Muscle layer of colon (tissue), 2 donors: ENCODE results near the gene CAPN10.
"Not testable (repeated sequence)": the region's sequence is repeated elsewhere in the genome, so short reads cannot be mapped to it uniquely, and the experiment has no call there.

ENCODE experiments used
- H3K27ac ChIP-seq: one replicate; pipeline ENCODE4 v1.7.0; 2013; ENCODE audit warnings: low read depth, mild to moderate bottlenecking, low read length, moderate library complexity
- H3K27me3 ChIP-seq, 2 donors: one replicate each; pipeline ENCODE4 v1.7.0; 2013; ENCODE audit warnings: low read length in 2 of 2, mild to moderate bottlenecking in 2 of 2; ENCODE audit not compliant: insufficient read depth in 2 of 2, control insufficient read depth in 1 of 2
- H3K36me3 ChIP-seq: one replicate; pipeline ENCODE4 v1.7.0; 2013; ENCODE audit warnings: mild to moderate bottlenecking, low read length; ENCODE audit not compliant: insufficient read depth
- H3K4me1 ChIP-seq: one replicate; pipeline ENCODE4 v1.7.0; 2013; ENCODE audit warnings: mild to moderate bottlenecking, low read length; ENCODE audit not compliant: insufficient read depth
- H3K4me3 ChIP-seq, 2 donors: one replicate each; pipeline ENCODE4 v1.7.0; 2013; ENCODE audit warnings: low read length in 2 of 2, low read depth in 1 of 2, mild to moderate bottlenecking in 1 of 2, moderate library complexity in 1 of 2
- H3K9ac ChIP-seq: one replicate; pipeline ENCODE4 v1.7.0; 2013; ENCODE audit warnings: low read length
- H3K9me3 ChIP-seq: one replicate; pipeline ENCODE4 v1.7.0; 2013; ENCODE audit warnings: mild to moderate bottlenecking, low read length
- donor health status: abdominal sarcoma.
- donor health status: Adenocarcinoma of cecum.

Gene CAPN10

DNA sequence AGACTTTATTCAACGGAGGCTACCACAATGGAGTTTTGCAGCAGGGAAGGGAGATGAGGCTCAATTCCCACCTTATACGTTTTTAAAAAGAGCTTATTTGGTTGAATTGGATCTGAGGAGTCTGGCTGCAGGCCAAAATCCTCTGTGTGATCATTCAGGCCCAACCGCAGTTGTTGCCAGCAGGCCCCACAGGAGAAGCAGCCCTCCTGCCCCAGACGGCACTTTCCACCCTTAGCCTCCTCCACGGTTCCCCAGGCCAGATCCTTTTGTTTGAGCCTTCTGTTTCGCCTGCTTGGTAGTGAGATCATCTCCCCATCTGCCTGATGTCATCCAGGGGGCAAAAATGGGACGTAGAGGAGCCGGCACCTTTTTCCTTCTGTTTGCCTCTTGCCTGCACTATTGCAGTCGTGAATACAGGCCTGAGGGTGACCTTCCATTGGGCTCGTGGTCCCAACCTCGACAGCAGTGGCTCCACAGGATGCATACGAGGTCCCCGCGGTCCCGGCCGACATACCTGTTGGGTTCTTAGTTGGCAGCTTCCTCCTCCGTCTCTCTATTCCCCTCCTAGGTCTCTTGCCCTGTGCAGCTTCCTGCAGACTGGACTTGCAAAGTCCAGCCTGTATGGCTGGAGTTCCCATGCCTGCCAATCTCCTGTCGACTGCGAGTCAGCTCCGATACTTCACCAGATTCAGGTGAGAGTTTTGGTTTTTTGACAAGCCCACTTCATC, 29.4 kb downstream of the CAPN10 start:
- H3K9me3 ChIP-seq, result no peaks in the 10 kb centered on the region

DNA sequence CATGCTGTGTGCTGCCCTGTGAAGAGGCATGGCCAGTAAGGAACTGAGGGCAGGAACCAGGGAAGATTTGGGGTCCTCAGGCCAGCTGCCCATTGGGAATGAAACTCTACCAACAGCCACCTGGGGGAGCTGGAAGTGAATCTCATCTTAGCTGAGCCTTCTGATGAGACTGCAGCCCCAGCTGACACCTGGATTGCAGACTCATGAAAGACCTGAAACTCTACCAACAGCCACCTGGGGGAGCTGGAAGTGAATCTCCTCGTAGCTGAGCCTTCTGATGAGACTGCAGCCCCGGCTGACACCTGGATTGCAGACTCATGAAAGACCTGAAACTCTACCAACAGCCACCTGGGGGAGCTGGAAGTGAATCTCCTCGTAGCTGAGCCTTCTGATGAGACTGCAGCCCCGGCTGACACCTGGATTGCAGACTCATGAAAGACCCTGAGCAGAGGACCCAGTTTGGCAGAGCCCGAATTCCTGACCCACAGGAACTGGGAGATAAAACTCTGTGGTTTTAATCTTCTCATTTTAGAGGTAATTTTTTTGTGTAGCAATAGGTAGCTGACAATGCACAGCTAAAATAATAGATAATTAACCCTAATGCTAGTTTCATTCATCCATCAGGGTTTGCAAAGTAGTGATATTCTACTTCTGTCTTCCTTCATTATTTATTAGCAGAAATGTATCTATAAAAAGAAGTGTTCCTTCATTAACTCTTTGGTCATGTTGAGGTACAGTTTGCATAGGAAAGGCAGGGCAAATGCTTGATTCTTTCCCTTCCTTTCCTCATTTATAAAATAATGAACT, 30.5 kb downstream of the CAPN10 start:
- H3K9me3 ChIP-seq, H3K27me3 ChIP-seq, H3K4me1 ChIP-seq, H3K9ac ChIP-seq, H3K4me3 ChIP-seq, H3K36me3 ChIP-seq, H3K27ac ChIP-seq: not testable (repeated sequence)

More for the DNA sequence above, 29.4 kb downstream of the CAPN10 start:
- no peak overlapping the region for H3K27ac ChIP-seq
- no peaks in the 10 kb centered on the region for H3K27me3 ChIP-seq
- H3K4me3 ChIP-seq, result no peak overlapping the region
- H3K4me1 ChIP-seq, result no peaks in the 10 kb centered on the region
- H3K36me3 ChIP-seq, result no peaks in the 10 kb centered on the region
- no peak overlapping the region for H3K9ac ChIP-seq

DNA sequence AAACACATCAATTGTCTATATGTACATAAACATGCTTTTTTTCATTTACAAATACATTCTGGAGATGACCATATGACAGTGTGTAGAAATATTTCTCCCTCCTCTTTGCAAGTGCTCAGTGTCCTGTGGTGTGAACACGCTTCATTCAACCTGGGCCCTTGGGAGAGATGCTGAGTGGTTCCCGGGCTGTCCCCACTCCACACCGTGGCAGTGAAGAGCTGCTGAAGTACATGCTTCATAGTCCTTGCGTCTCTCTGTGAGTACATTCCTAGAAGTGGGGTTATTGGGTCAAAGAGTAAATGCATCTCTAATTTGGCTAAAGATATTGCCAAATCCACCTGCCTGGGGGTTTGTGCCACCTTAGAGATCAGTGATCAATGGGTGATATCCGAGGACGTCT, 32.2 kb downstream of the CAPN10 start:
- H3K9me3 ChIP-seq, result no peaks in the 10 kb centered on the region
- no peak overlapping the region for H3K9ac ChIP-seq
- no peaks in the 10 kb centered on the region for H3K4me1 ChIP-seq
- H3K27me3 ChIP-seq, result no peaks in the 10 kb centered on the region
- H3K36me3 ChIP-seq, result no peaks in the 10 kb centered on the region
- no peak overlapping the region for H3K27ac ChIP-seq
- H3K4me3 ChIP-seq, result no peak overlapping the region

- H3K27ac ChIP-seq, result no peak overlapping the region
- no peak overlapping the region for H3K4me3 ChIP-seq
- H3K36me3 ChIP-seq, result no peaks in the 10 kb centered on the region
- no peak overlapping the region for H3K9ac ChIP-seq
- H3K9me3 ChIP-seq, result no peaks in the 10 kb centered on the region
- H3K4me1 ChIP-seq, result no peaks in the 10 kb centered on the region
- H3K27me3 ChIP-seq, result no peaks in the 10 kb centered on the region
Observed at GRCh38 chr2:240619506-240620148, 33.1 kb downstream of the CAPN10 start.

DNA sequence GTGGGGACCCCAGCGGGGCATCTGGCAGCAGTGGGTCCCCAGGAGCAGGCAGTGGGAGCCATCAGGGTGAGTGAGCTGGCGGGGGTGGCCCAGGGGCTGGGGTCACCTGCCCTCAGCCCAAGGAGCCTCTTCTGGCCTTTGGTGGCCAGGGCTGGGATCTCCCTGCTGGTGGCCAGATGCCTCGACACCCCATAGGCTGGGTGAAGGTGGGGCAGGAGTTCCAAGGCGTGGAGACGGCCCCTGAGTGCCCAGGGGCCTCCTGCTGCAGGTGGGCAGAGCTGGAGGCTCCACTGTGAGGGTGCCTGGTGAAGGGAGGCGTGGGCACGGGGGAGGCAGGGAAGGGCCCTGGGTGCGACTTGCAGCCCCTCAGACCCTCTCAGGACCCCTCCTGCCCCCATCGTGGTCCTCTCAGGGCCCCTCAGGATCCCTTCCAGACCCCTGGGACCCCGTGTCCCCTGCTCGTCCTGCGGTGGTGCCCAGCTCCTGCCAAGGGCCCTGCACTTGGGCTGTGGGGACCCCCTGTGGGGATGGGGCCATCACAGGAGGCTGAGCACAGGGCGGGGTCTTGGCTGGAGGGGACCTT, 33.7 kb downstream of the CAPN10 start:
- H3K27ac ChIP-seq, result no peak overlapping the region
- H3K9ac ChIP-seq, result no peak overlapping the region
- H3K4me3 ChIP-seq, result no peak overlapping the region
- no peaks in the 10 kb centered on the region for H3K4me1 ChIP-seq
- no peaks in the 10 kb centered on the region for H3K27me3 ChIP-seq
- no peaks in the 10 kb centered on the region for H3K36me3 ChIP-seq
- no peaks in the 10 kb centered on the region for H3K9me3 ChIP-seq

DNA sequence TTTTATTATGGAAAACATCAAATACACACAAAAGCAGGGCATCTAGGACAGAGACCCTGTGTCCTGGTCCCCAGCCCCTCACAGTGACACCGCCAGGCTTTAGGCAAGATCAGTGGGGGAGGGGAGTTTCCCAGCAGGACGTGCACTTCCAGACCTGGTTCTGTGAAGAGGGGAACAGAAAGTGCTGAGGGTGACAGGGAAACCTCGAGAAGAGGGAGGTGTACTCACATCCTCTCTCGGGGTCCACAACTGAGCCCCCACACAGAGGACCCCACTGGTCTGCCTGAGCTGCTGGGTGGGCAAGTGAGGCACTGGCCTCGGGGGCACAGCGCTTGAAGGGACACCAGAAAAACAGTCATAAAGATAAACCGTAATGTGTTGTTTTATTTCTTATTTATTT, 34.3 kb downstream of the CAPN10 start:
- Histone ChIP-seq H3K9me3 (no peaks in the 10 kb centered on the region), H3K36me3 (no peaks in the 10 kb centered on the region), H3K27ac (no peak overlapping the region), H3K4me3 (no peak overlapping the region), H3K27me3 (no peaks in the 10 kb centered on the region), H3K4me1 (no peaks in the 10 kb centered on the region), H3K9ac (no peak overlapping the region)

DNA sequence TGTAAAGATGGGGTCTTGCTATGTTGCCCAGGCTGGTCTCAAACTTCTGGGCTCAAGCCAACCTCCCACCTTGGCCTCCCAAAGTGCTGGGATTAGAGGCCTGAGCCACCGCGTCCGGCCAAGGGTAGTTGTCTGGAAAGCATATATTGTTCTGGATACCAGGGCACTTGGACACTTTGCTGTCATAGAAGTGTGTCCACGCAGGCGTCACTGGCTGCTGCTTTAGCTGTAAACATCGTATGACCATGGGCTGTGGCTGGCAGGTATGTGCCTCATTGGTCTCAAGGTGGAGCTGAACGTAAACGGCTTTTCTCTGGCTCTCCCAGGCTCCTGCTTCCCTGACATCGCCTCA, 35.5 kb downstream of the CAPN10 start:
- no peaks in the 10 kb centered on the region for H3K4me1 ChIP-seq
- no peak overlapping the region for H3K9ac ChIP-seq
- no peaks in the 10 kb centered on the region for H3K27me3 ChIP-seq
- H3K9me3 ChIP-seq, result no peaks in the 10 kb centered on the region
- H3K27ac ChIP-seq, result no peak overlapping the region
- H3K4me3 ChIP-seq, result no peak overlapping the region
- H3K36me3 ChIP-seq, result no peaks in the 10 kb centered on the region

DNA sequence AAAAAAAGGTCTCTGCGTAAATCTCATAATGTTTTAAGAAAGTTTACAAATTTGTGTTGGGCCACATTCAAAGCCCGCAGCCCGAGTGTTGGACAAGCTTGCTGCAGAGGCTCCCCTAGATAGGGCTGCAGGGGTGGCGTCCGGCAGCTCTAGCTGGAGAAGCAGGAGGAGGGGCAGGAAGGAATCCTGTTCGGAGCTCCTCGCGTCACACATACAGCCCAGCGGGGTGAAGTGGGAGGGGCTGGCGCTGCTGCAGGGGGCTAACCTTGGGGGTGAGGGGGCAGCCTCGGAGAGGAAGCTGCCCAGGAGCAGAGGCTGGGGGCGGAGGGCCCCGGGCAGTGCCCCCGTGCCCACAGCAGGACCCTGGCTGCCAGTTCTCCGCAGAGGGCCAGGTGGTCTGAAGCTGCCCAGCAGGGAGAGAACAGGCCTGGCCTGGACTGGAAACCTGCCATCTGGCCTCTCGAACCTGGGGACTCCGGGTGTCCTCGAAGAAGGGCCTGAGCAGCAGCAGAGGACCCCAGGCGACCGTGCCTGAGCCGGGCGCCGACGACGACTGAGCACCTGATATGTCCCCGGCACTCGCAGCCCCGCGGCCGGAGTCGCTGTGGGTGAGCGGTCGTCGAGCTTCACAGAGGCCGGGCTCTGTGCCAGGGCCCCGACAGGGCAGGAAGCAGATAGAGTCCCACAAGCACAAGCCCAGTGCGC, 36.1 kb downstream of the CAPN10 start:
- Histone ChIP-seq H3K9me3 (no peaks in the 10 kb centered on the region), H3K36me3 (no peaks in the 10 kb centered on the region), H3K4me3 (no peak overlapping the region), H3K9ac (no peak overlapping the region), H3K27ac (no peak overlapping the region), H3K27me3 (no peaks in the 10 kb centered on the region), H3K4me1 (no peaks in the 10 kb centered on the region)

- no peaks in the 10 kb centered on the region for H3K4me1 ChIP-seq
- H3K36me3 ChIP-seq, result no peaks in the 10 kb centered on the region
- no peak overlapping the region for H3K4me3 ChIP-seq
- H3K9me3 ChIP-seq, result no peaks in the 10 kb centered on the region
- no peaks in the 10 kb centered on the region for H3K27me3 ChIP-seq
- H3K27ac ChIP-seq, result no peak overlapping the region
- no peak overlapping the region for H3K9ac ChIP-seq
Observed at GRCh38 chr2:240623531-240624010, 37.0 kb downstream of the CAPN10 start.

- Histone ChIP-seq H3K9me3 (no peaks in the 10 kb centered on the region), H3K36me3 (no peaks in the 10 kb centered on the region)
Observed at GRCh38 chr2:240624011-240624949, 37.7 kb downstream of the CAPN10 start.

More at GRCh38 chr2:240624011-240624949, 37.7 kb downstream of the CAPN10 start:
- no peak overlapping the region for H3K4me3 ChIP-seq
- no peak overlapping the region for H3K27ac ChIP-seq
- no peak overlapping the region for H3K9ac ChIP-seq
- no peaks in the 10 kb centered on the region for H3K27me3 ChIP-seq
- no peaks in the 10 kb centered on the region for H3K4me1 ChIP-seq
